ENCODE measurements around the gene XAGE2. TPM values are rescaled to one million over a fixed set of nuclear protein-coding genes. Genes with fewer than 3 reads are reported as not detected.

The XAGE2 gene
- total and polyA plus RNA-seq, 2 donors (not counting 1 experiment from before 2014, with no cell fraction given) = not detected

- H3K9me3 ChIP-seq (ENCODE audit: control insufficient read depth, insufficient read depth, low read depth, low read length) = no peaks in the 10 kb centered on the region
- H2AFZ ChIP-seq (ENCODE audit: low read length) = no peak overlapping the region
- H3K4me1 ChIP-seq (ENCODE audit: control insufficient read depth, extremely low read depth, insufficient read depth, low read length) = no peaks in the 10 kb centered on the region
- no peaks in the 10 kb centered on the region for H3K79me2 ChIP-seq (ENCODE audit: control insufficient read depth, insufficient read depth, low read length)
- no peak overlapping the region for H3K9ac ChIP-seq (ENCODE audit: insufficient read depth, low read length)
- no peak overlapping the region for H3K4me2 ChIP-seq (ENCODE audit: extremely low read depth, insufficient read depth, low read length)
- no peak overlapping the region for H3K27ac ChIP-seq (ENCODE audit: insufficient read depth, low read length)
- no peak overlapping the region for H3K4me3 ChIP-seq (replicated peaks in 1 of 4; ENCODE audit: control extremely low read depth in 1 of 4, insufficient read depth in 1 of 4, low read depth in 3 of 4, low read length in 4 of 4)
- no peaks in the 10 kb centered on the region for H3K27me3 ChIP-seq (ENCODE audit: control insufficient read depth, insufficient read depth, low read length)
- no peak for DNase-seq (ENCODE audit: low read depth in 2 of 2)
- TF ChIP-seq EZH2 (IDR thresholded peaks at IDR 0.05; ENCODE audit: low read length, missing control alignments) = no peak
- TF ChIP-seq, protein P1, sequence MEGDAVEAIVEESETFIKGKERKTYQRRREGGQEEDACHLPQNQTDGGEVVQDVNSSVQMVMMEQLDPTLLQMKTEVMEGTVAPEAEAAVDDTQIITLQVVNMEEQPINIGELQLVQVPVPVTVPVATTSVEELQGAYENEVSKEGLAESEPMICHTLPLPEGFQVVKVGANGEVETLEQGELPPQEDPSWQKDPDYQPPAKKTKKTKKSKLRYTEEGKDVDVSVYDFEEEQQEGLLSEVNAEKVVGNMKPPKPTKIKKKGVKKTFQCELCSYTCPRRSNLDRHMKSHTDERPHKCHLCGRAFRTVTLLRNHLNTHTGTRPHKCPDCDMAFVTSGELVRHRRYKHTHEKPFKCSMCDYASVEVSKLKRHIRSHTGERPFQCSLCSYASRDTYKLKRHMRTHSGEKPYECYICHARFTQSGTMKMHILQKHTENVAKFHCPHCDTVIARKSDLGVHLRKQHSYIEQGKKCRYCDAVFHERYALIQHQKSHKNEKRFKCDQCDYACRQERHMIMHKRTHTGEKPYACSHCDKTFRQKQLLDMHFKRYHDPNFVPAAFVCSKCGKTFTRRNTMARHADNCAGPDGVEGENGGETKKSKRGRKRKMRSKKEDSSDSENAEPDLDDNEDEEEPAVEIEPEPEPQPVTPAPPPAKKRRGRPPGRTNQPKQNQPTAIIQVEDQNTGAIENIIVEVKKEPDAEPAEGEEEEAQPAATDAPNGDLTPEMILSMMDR (conservative IDR thresholded peaks at IDR 0.05 in 1 of 2, IDR thresholded peaks at IDR 0.05 in 1 of 2; ENCODE audit: low read depth in 1 of 2, low read length in 2 of 2) = no peak
- no peaks in the 10 kb centered on the region for H4K20me1 ChIP-seq (ENCODE audit: control insufficient read depth, extremely low read depth, insufficient read depth, low read length)
- H3K36me3 ChIP-seq (ENCODE audit: control insufficient read depth, insufficient read depth, low read length) = no peaks in the 10 kb centered on the region
Observed at GRCh38 chrX:52352551-52352950, 16.3 kb upstream of the XAGE2 start.

- no peaks in the 10 kb centered on the region for H3K27me3 ChIP-seq (ENCODE audit: control insufficient read depth, insufficient read depth, low read length)
- no peak overlapping the region for H3K4me3 ChIP-seq (replicated peaks in 1 of 4; ENCODE audit: control extremely low read depth in 1 of 4, insufficient read depth in 1 of 4, low read depth in 3 of 4, low read length in 4 of 4)
- no peak for DNase-seq (ENCODE audit: low read depth in 2 of 2)
- no peaks in the 10 kb centered on the region for H3K36me3 ChIP-seq (ENCODE audit: control insufficient read depth, insufficient read depth, low read length)
- H3K9me3 ChIP-seq (ENCODE audit: control insufficient read depth, insufficient read depth, low read depth, low read length) = no peaks in the 10 kb centered on the region
- H3K4me2 ChIP-seq (ENCODE audit: extremely low read depth, insufficient read depth, low read length) = no peak overlapping the region
- no peak overlapping the region for H3K9ac ChIP-seq (ENCODE audit: insufficient read depth, low read length)
- H3K4me1 ChIP-seq (ENCODE audit: control insufficient read depth, extremely low read depth, insufficient read depth, low read length) = no peaks in the 10 kb centered on the region
- H4K20me1 ChIP-seq (ENCODE audit: control insufficient read depth, extremely low read depth, insufficient read depth, low read length) = no peaks in the 10 kb centered on the region
- H2AFZ ChIP-seq (ENCODE audit: low read length) = no peak overlapping the region
- TF ChIP-seq, protein P1 (conservative IDR thresholded peaks at IDR 0.05 in 1 of 2, IDR thresholded peaks at IDR 0.05 in 1 of 2; ENCODE audit: low read depth in 1 of 2, low read length in 2 of 2) = no peak
- no peak for TF ChIP-seq EZH2 (IDR thresholded peaks at IDR 0.05; ENCODE audit: low read length, missing control alignments)
- H3K79me2 ChIP-seq (ENCODE audit: control insufficient read depth, insufficient read depth, low read length) = no peaks in the 10 kb centered on the region
- H3K27ac ChIP-seq (ENCODE audit: insufficient read depth, low read length) = no peak overlapping the region
Observed at GRCh38 chrX:52353838-52354237, 15.0 kb upstream of the XAGE2 start.

- no peaks in the 10 kb centered on the region for H3K27me3 ChIP-seq (ENCODE audit: control insufficient read depth, insufficient read depth, low read length)
- no peak overlapping the region for H3K9ac ChIP-seq (ENCODE audit: insufficient read depth, low read length)
- no peak overlapping the region for H3K4me3 ChIP-seq (replicated peaks in 1 of 4; ENCODE audit: control extremely low read depth in 1 of 4, insufficient read depth in 1 of 4, low read depth in 3 of 4, low read length in 4 of 4)
- H3K4me2 ChIP-seq (ENCODE audit: extremely low read depth, insufficient read depth, low read length) = no peak overlapping the region
- H4K20me1 ChIP-seq (ENCODE audit: control insufficient read depth, extremely low read depth, insufficient read depth, low read length) = no peaks in the 10 kb centered on the region
- H3K27ac ChIP-seq (ENCODE audit: insufficient read depth, low read length) = no peak overlapping the region
- no peaks in the 10 kb centered on the region for H3K79me2 ChIP-seq (ENCODE audit: control insufficient read depth, insufficient read depth, low read length)
- H3K9me3 ChIP-seq (ENCODE audit: control insufficient read depth, insufficient read depth, low read depth, low read length) = no peaks in the 10 kb centered on the region
- no peak for TF ChIP-seq EZH2 (IDR thresholded peaks at IDR 0.05; ENCODE audit: low read length, missing control alignments)
- TF ChIP-seq, protein P1 (conservative IDR thresholded peaks at IDR 0.05 in 1 of 2, IDR thresholded peaks at IDR 0.05 in 1 of 2; ENCODE audit: low read depth in 1 of 2, low read length in 2 of 2) = no peak
- no peak overlapping the region for H2AFZ ChIP-seq (ENCODE audit: low read length)
- no peaks in the 10 kb centered on the region for H3K36me3 ChIP-seq (ENCODE audit: control insufficient read depth, insufficient read depth, low read length)
- no peak for DNase-seq (ENCODE audit: low read depth in 2 of 2)
- no peaks in the 10 kb centered on the region for H3K4me1 ChIP-seq (ENCODE audit: control insufficient read depth, extremely low read depth, insufficient read depth, low read length)
Observed at GRCh38 chrX:52355108-52355507, 13.7 kb upstream of the XAGE2 start.
